GM21723 (cell line): ENCODE data around the gene TMEM44.
A peak's percentile ranks its signal among the peaks of the same experiment; 100 is the strongest.

Experiments used
- ATAC-seq: cut with Tn5 transposase; IDR thresholded peaks from one replicate; pipeline ENCODE4 v1.9.1; 2021; ENCODE audit warnings: mild to moderate bottlenecking, moderate library complexity; ENCODE audit not compliant: unreplicated experiment

Gene TMEM44

GRCh38 chr3:194582196-194582905 is 50.9 kb downstream of the TMEM44 start:
- ATAC-seq, result no peak

DNA sequence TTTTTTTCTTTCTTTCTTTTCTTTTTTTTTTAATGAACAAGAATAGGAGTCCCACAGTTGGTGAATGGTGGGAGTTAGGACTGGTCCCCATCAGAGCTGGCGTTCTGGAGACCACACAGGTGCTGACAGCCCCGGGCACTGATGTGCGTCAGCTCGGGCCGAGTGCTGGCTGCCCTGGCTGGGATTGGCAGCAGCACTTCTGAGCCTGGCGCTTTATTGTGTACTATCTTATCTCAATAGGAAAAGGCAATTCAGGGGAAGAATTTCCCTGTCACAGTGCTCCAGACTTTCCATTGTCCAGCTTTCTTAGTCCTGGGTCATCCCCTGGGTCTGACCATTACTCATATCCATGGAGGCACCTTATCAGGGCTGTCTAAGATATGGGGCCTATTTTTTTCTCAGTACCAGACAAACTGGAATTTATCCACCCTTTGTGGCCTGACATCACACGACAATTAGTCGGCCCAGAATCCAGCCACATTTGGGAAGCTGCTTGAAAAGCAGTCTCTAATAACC is 54.1 kb downstream of the TMEM44 start:
- no peak for ATAC-seq

- ATAC-seq, result no peak
These were observed 55.0 kb downstream of the TMEM44 start for GRCh38 chr3:194577986-194578905.

- ATAC-seq, result no peak
These were observed 57.6 kb downstream of the TMEM44 start for GRCh38 chr3:194575484-194576210.

DNA sequence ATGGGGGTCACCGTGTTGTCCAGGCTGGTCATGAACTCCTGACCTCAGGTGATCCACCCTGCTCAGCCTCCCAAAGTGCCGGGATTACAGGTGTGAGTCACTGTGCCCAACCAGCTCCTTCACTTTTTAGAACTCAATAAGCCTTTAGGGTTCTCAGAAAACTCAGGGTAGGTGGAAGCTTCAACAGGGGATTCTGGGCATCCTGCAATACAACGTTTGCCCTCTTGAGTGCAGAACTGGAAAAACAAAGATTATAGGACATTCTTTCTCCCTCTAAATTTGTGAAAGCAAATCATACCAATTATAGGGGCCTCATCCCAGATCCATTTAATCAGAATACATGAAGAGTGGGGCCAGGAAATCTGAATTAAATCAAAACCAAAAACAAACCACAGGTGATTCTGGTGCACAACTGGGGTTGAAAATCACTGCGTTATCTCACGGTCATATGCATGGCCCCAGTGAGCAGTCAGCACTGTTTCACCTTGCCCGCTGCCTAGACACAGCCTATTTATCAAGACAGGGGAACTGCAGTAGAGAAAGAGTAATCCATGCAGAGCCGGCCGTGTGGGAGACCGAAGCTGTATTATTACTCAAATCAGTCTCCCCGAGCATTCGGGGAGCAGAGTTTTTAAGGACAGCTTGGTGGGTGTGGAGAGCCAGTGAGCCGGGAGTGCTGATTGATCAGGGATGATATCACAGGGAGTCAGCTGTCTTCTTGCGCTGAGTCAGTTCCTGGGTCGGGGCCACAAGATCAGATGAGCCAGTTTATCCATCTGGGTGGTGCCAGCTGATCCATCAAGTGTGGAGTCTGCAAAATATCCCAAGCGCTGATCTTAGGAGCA is 58.4 kb downstream of the TMEM44 start:
- no peak for ATAC-seq

DNA sequence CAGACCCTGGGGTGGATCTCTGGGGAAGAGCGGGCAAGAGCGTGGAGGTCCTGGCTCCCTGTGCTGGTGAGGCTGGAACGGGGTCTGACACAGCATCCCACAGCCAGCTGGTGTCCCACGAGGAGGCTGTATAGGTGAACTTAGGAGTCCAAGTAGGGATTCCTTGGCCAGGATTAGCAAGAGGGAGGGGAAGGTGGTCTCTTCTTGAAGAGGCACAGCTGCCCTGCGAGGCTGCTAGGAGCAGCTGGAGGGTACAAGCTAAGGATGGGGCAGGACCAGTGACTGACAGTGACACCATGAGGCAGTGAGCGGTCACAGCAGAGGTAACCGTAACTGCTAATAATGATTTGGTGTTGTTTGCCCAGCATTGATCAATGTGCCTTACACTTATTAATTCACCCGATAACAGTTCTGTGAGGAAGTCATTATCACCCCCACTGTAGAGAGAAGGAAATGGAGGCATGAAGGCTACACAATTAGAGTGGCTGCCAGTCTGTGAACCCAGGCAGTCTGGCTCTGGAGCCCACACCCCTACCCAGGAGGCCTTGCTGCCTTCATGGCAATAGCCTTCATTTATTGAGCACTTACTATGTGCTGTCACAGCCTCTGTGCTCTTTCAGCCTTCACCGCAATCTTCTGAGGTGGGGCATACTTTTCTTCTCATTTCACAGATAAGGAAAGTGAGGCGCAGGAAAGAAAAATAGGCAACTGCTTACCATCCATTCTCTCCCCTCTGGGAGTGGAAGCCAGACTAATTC is 59.4 kb downstream of the TMEM44 start:
- ATAC-seq, result peak; percentile 85

DNA sequence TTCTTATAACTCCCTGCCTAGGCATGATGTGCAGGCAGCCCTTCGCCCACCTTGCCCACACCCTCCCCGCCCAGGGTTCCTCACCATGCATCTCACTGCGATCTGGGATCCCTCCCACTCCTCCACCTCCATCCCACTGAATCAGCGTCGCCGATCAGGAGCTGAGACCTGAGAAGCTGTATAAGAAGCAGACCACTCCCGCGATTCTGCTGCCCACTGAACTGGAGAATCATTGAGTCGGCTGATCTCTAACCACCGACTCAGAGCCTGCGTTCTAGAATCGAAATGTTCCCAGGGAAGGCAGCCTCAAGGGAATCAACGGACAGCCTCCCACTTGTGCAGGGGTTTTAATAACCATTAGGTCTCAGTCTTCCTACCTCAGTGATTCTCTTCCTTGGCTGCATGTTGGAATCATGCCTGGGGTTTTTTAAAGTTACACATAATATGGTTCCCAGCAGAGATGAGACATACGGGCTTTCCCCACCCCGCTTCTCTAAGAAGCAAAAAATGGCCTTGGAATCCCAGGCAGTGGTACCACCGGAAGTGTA is 60.2 kb downstream of the TMEM44 start:
- no peak for ATAC-seq

- no peak for ATAC-seq
These were observed 61.0 kb downstream of the TMEM44 start for GRCh38 chr3:194572143-194572789.

- ATAC-seq, result no peak
These were observed 61.6 kb downstream of the TMEM44 start for GRCh38 chr3:194571491-194572142.

GRCh38 chr3:194570898-194571297 is 62.3 kb downstream of the TMEM44 start:
- ATAC-seq, result no peak

GRCh38 chr3:194570235-194570634 is 63.0 kb downstream of the TMEM44 start:
- no peak for ATAC-seq

DNA sequence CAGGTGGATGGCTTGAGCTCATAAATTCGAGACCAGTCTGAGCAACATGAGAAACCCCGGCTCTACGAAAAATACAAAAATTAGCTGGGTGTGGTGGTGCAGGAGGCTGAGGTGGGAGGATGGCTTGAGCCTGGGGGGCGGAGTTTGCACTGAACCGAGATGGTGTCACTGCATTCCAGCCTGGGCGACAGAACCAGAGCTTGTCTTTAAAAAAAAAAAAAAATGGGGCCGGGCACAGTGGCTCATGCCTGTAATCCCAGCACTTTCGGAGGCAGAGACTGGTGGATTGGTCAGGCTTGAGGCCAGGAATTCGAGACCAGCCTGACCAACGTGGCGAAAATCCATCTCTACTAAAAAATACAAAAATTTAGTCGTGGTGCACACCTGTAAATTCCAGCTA is 64.0 kb downstream of the TMEM44 start:
- no peak for ATAC-seq

DNA sequence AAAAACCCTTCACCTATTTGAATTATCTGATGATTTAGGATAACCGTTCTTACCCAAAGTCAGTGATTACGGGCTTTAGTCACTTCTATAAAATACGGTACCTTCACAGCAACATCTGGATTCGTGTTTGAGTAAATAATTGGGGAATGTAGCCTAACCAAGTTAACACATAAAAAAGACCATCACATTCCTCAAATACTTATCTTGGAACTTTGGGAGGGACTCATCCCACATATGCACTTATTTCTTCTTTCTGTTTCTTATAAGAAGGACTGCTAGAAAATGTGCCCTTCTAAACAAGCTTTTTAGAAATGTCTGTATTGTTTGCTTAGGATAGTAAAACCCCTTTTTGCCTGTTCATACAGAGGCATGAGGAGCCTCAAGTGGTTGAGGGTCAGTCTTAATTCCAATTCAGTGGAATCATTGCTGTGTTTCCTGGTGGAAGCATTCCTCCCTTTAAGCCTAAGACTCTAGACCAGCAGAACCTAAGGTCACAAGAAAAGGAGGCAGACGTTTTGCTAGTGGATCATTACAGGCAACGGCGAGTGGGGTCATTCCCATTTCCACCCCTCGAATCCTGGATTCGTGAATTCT is 67.5 kb downstream of the TMEM44 start:
- no peak for ATAC-seq

DNA sequence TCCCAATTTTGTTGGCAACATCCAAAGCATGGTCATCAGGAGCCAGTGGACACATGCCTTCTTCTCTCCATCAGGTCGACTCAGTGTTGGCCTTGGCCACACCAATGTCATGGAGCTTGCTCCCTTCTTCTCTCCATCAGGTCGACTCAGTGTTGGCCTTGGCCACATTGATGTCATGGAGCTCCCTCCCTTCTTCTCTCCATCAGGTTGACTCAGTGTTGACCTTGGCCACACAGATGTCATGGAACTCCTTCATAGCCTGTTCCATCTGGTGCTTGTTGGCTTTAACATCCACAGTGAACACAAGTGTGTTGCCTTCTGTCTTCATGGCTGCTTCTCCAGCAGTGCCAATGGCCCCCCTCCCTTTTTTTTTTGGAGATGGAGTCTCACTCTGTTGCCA is 70.2 kb downstream of the TMEM44 start:
- no peak for ATAC-seq

DNA sequence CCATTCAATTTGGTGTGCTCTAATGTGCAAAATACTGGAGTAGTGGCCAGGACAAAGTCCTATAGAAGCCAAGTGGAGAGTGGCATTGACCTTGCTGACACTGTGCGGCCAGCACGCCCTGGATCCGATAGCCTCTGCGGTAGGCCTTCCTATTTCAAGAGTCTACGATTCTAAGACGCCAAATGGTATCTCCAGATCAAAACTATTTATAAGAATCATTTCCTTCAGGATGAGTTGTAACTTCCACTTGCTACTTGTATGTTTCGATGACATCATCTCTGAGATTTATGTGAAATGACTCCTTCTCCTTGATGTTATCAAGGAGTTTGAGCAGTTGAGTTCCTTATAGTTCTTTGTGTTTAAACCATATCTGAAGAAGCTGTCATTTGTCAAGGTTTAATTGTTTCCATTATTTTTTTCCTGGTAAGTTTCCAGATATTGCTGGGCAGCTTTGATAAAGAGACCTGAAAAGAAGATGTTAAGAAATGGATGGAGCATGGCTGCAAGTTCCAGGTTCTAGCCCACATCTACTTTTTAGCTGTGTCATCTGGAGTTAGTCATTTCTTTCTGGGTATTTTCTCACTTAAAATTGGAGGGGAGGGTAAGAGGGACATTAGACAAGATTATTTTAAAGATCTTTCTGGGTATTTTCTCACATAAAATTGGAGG is 71.8 kb downstream of the TMEM44 start:
- no peak for ATAC-seq

- no peak for ATAC-seq
These were observed 73.2 kb downstream of the TMEM44 start for GRCh38 chr3:194560047-194560446.

- ATAC-seq, result no peak
These were observed 73.7 kb downstream of the TMEM44 start for GRCh38 chr3:194559530-194559929.
